HepG2 (cell line): Measurements from ENCODE around the gene USP2. TPM values are rescaled to one million over a fixed set of nuclear protein-coding genes. Genes with fewer than 3 reads are reported as not detected.

ENCODE experiments used
- ATF7-NPFF ChIP-seq: sonication (generic); formaldehyde crosslinking; IDR thresholded peaks from 2 replicates; pipeline ENCODE4 v1.8.1; 2023; ENCODE audit warnings: mild to moderate bottlenecking, low read depth, missing genetic modification reagents, moderate library complexity
- ESRRA ChIP-seq: sonication (generic); formaldehyde crosslinking; IDR thresholded peaks from 2 replicates; pipeline ENCODE4 v1.5.1; 2020; ENCODE audit warnings: mild to moderate bottlenecking, low read depth, missing genetic modification reagents
- FOXA3 ChIP-seq: IDR thresholded peaks from 2 replicates; pipeline ENCODE4 v1.6.1; 2016; ENCODE audit warnings: missing genetic modification reagents, missing compliant biosample characterization
- KAT8 ChIP-seq: IDR thresholded peaks from 2 replicates; pipeline ENCODE4 v1.6.1; 2016; ENCODE audit warnings: missing genetic modification reagents, missing compliant biosample characterization
- MAFG ChIP-seq: sonication (generic); formaldehyde crosslinking; IDR thresholded peaks from 2 replicates; pipeline ENCODE4 v1.5.1; 2020; ENCODE audit warnings: mild to moderate bottlenecking, missing genetic modification reagents
- NCOR1 ChIP-seq: fragments of 200-600 bp; sonication (generic); IDR thresholded peaks from 2 replicates; pipeline ENCODE4 v1.7.0; 2017; ENCODE audit warnings: antibody characterized with exemption, low read length, borderline replicate concordance
- NFE2L1 ChIP-seq: sonication (generic); formaldehyde crosslinking; IDR thresholded peaks from 2 replicates; pipeline ENCODE4 v1.4.0; 2020; ENCODE audit warnings: missing genetic modification reagents, mild to moderate bottlenecking, borderline replicate concordance
- PAX8 ChIP-seq: sonication (generic); formaldehyde crosslinking; IDR thresholded peaks from 2 replicates; pipeline ENCODE4 v1.8.0; 2022; ENCODE audit warnings: mild to moderate bottlenecking, missing genetic modification reagents, borderline replicate concordance
- RFX1 ChIP-seq: fragments of 450-650 bp; IDR thresholded peaks from 2 replicates; pipeline ENCODE4 v1.6.1; 2017
- SP2 ChIP-seq: sonication (generic); formaldehyde crosslinking; IDR thresholded peaks from 2 replicates; pipeline ENCODE4 v1.5.1; 2020; ENCODE audit warnings: mild to moderate bottlenecking, missing genetic modification reagents
- SPEN ChIP-seq: sonication (generic); formaldehyde crosslinking; IDR thresholded peaks from 2 replicates; pipeline ENCODE4 v1.5.1; 2020; ENCODE audit warnings: low read depth, mild to moderate bottlenecking, missing genetic modification reagents
- WIZ ChIP-seq: sonication (generic); formaldehyde crosslinking; IDR thresholded peaks from 2 replicates; pipeline ENCODE4 v1.5.1; 2020; ENCODE audit warnings: mild to moderate bottlenecking, missing genetic modification reagents
- ZBTB21 ChIP-seq: sonication (generic); formaldehyde crosslinking; IDR thresholded peaks from 2 replicates; pipeline ENCODE4 v1.4.0; 2020; ENCODE audit warnings: missing genetic modification reagents
- ZFP36 ChIP-seq: fragments of 150-350 bp; IDR thresholded peaks from 2 replicates; pipeline ENCODE4 v1.6.1; 2018; ENCODE audit warnings: borderline replicate concordance, low read length, low read depth; ENCODE audit not compliant: partially characterized antibody
- ZFP82 ChIP-seq: sonication (generic); formaldehyde crosslinking; IDR thresholded peaks from 2 replicates; pipeline ENCODE4 v1.5.1; 2020; ENCODE audit warnings: mild to moderate bottlenecking, missing genetic modification reagents, borderline replicate concordance
- ZNF205 ChIP-seq: IDR thresholded peaks from 2 replicates; pipeline ENCODE4 v1.6.1; 2018; ENCODE audit warnings: missing biosample characterization, missing genetic modification reagents
- ZNF264 ChIP-seq: sonication (generic); formaldehyde crosslinking; IDR thresholded peaks from 2 replicates; pipeline ENCODE4 v1.4.0; 2020; ENCODE audit warnings: missing genetic modification reagents
- ZNF30 ChIP-seq: sonication (generic); formaldehyde crosslinking; IDR thresholded peaks from 2 replicates; pipeline ENCODE4 v1.5.0; 2020; ENCODE audit warnings: mild to moderate bottlenecking, missing genetic modification reagents
- ZNF562 ChIP-seq: sonication (generic); formaldehyde crosslinking; IDR thresholded peaks from 2 replicates; pipeline ENCODE4 v1.8.0; 2022; ENCODE audit warnings: missing genetic modification reagents, borderline replicate concordance
- ZNF577 ChIP-seq: sonication (generic); formaldehyde crosslinking; IDR thresholded peaks from 2 replicates; pipeline ENCODE4 v1.4.0; 2020; ENCODE audit warnings: mild to moderate bottlenecking, low read depth, missing genetic modification reagents, borderline replicate concordance
- ZNF891 ChIP-seq: sonication (generic); formaldehyde crosslinking; IDR thresholded peaks from 2 replicates; pipeline ENCODE4 v1.5.0; 2020; ENCODE audit warnings: mild to moderate bottlenecking, missing genetic modification reagents
- polyA plus RNA-seq, 8 experiments: library from polyadenylated mRNA; depleted of rRNA in 3 of 8; stranded (reverse) in 7 of 8; unstranded in 1 of 8; fragments of >200 nt; fragmentation: Illumina TruSeq in 4 of 8; extraction: Trizol in 4 of 8; gene quantifications; 2 replicates each; pipeline versions ENCODE4 v1.2.1 to v1.2.3, GENCODE V29; 2011 to 2016; ENCODE audit warnings: low read depth in 4 of 8, missing spikeins in 1 of 8, mixed read lengths in 1 of 8; ENCODE audit not compliant: insufficient read depth in 1 of 8
- total RNA-seq, 5 experiments: library from RNA; depleted of rRNA; stranded (reverse); fragments of >200 nt; fragmentation: Illumina TruSeq; extraction: Trizol; gene quantifications; 2 replicates each; pipeline ENCODE4 v1.2.3, GENCODE V29; 2016; ENCODE audit warnings: low read depth in 1 of 5
- TF ChIP-seq, protein P1 (sequence below): sonication (generic); formaldehyde crosslinking; IDR thresholded peaks from 2 replicates; pipeline ENCODE4 v1.8.1; 2023; ENCODE audit warnings: missing genetic modification reagents, inconsistent platforms, borderline replicate concordance
- TF ChIP-seq, protein P2 (sequence below): IDR thresholded peaks from 2 replicates; pipeline ENCODE4 v1.6.1; 2016
- TF ChIP-seq, protein P3 (sequence below): sonication (generic); formaldehyde crosslinking; conservative IDR thresholded peaks from 2 replicates; pipeline ENCODE4 v1.4.0; 2020; ENCODE audit warnings: missing genetic modification reagents
- TF ChIP-seq, protein P4 (sequence below): sonication (generic); formaldehyde crosslinking; IDR thresholded peaks from 2 replicates; pipeline ENCODE4 v1.4.0; 2020; ENCODE audit warnings: missing genetic modification reagents
- TF ChIP-seq, protein P5 (sequence below): sonication (generic); formaldehyde crosslinking; IDR thresholded peaks from 2 replicates; pipeline ENCODE4 v1.4.0; 2020; ENCODE audit warnings: mild to moderate bottlenecking, missing genetic modification reagents

USP2 gene
- total and polyA plus RNA-seq, 2 of the 13 experiments (the other 11 are each of a cell fraction or from before 2014, with no cell fraction given) = 2.5 to 6.0 TPM

DNA sequence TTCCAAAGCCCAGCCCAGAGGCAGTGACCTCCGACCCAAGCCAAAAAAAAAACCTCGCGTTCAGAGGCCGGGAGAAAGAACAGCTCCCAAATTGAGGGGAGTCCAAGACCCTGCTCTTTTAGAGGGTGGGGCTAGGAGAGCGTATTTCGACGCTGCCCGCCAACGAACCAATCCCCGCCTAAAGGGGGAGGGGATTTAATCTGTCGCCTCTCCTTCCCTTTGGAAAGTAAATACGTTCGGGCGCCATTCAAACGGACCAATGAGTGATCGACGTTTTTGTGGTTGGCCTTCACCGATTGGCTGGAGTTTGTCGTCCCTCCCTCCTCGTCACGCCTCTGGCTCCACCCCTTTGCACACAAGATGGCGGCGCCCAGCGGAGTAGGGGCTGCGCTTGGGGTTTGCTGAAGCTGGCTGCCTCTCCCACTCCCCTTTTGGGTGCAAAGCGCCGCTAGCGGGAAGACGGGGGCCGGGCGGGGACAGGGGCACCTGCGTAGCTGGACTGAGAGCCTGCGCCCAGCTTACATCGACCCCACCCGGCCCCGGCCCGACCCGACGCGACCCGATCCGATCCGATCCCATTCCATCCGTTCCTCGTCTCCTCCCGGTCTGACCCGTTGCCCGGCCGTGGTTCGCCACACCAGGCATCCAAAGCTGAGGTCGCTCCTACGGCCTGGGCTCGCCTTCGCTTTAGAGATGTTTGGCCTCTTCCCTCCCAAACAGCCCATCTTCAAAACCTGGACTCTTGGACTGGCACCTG lies 47.1 kb downstream of the USP2 start, which contains the start of gene RNF26 (continued):
- no peak for TF ChIP-seq ZNF30
- TF ChIP-seq PAX8 (CRISPR knock-in tag) = no peak
- no peak for TF ChIP-seq ESRRA
- no peak for TF ChIP-seq ZNF264 (CRISPR knock-in tag)
- TF ChIP-seq SP2 (CRISPR knock-in tag) = peak; percentile 81
- TF ChIP-seq ATF7-NPFF (CRISPR knock-in tag) = peak; percentile 37; the same call in 1 of the 2 replicates
- TF ChIP-seq ZNF891 = 0 out of 2 replicates have a peak, but pooled peaks have one; percentile 29
- TF ChIP-seq ZNF577 (CRISPR knock-in tag) = no peak
- no peak for TF ChIP-seq NFE2L1
- no peak for TF ChIP-seq WIZ (CRISPR knock-in tag)
- TF ChIP-seq KAT8 = peak; percentile 86
- TF ChIP-seq, protein P1, sequence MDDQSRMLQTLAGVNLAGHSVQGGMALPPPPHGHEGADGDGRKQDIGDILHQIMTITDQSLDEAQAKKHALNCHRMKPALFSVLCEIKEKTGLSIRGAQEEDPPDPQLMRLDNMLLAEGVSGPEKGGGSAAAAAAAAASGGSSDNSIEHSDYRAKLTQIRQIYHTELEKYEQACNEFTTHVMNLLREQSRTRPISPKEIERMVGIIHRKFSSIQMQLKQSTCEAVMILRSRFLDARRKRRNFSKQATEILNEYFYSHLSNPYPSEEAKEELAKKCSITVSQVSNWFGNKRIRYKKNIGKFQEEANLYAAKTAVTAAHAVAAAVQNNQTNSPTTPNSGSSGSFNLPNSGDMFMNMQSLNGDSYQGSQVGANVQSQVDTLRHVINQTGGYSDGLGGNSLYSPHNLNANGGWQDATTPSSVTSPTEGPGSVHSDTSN (CRISPR knock-in tag) = no peak
- no peak for TF ChIP-seq SPEN (CRISPR knock-in tag)
- TF ChIP-seq, protein P2, sequence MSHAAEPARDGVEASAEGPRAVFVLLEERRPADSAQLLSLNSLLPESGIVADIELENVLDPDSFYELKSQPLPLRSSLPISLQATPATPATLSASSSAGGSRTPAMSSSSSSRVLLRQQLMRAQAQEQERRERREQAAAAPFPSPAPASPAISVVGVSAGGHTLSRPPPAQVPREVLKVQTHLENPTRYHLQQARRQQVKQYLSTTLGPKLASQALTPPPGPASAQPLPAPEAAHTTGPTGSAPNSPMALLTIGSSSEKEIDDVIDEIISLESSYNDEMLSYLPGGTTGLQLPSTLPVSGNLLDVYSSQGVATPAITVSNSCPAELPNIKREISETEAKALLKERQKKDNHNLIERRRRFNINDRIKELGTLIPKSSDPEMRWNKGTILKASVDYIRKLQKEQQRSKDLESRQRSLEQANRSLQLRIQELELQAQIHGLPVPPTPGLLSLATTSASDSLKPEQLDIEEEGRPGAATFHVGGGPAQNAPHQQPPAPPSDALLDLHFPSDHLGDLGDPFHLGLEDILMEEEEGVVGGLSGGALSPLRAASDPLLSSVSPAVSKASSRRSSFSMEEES (CRISPR knock-in tag) = no peak
- no peak for TF ChIP-seq MAFG (CRISPR knock-in tag)
- TF ChIP-seq, protein P3, sequence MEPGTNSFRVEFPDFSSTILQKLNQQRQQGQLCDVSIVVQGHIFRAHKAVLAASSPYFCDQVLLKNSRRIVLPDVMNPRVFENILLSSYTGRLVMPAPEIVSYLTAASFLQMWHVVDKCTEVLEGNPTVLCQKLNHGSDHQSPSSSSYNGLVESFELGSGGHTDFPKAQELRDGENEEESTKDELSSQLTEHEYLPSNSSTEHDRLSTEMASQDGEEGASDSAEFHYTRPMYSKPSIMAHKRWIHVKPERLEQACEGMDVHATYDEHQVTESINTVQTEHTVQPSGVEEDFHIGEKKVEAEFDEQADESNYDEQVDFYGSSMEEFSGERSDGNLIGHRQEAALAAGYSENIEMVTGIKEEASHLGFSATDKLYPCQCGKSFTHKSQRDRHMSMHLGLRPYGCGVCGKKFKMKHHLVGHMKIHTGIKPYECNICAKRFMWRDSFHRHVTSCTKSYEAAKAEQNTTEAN (CRISPR knock-in tag) = peak; percentile 53; the same call in 1 of the 2 replicates
- TF ChIP-seq ZFP82 = no peak
- no peak; the same call in 1 of the 2 replicates for TF ChIP-seq NCOR1
- no peak for TF ChIP-seq ZNF562 (CRISPR knock-in tag)
- TF ChIP-seq ZFP36 = no peak
- TF ChIP-seq FOXA3 (CRISPR knock-in tag) = peak; percentile 82
- TF ChIP-seq, protein P4, sequence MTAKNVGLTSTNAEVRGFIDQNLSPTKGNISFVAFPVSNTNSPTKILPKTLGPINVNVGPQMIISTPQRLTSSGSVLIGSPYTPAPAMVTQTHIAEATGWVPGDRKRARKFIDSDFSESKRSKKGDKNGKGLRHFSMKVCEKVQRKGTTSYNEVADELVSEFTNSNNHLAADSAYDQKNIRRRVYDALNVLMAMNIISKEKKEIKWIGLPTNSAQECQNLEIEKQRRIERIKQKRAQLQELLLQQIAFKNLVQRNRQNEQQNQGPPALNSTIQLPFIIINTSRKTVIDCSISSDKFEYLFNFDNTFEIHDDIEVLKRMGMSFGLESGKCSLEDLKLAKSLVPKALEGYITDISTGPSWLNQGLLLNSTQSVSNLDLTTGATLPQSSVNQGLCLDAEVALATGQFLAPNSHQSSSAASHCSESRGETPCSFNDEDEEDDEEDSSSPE (CRISPR knock-in tag) = peak; percentile 96
- no peak for TF ChIP-seq ZNF205 (CRISPR knock-in tag)
- TF ChIP-seq, protein P5, sequence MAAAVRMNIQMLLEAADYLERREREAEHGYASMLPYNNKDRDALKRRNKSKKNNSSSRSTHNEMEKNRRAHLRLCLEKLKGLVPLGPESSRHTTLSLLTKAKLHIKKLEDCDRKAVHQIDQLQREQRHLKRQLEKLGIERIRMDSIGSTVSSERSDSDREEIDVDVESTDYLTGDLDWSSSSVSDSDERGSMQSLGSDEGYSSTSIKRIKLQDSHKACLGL = no peak; the same call in 1 of the 2 replicates
- no peak for TF ChIP-seq RFX1
- no peak for TF ChIP-seq ZBTB21 (CRISPR knock-in tag)
